Mammary epithelial cell (primary cell): ENCODE results near the gene TPST1.

Experiments
- CTCF ChIP-seq, 2 donors: IDR thresholded peaks in 1 of 2; conservative IDR thresholded peaks in 1 of 2; 2 replicates each; pipeline ENCODE4 v1.5.1; 2011 to 2012; ENCODE audit warnings: inconsistent platforms in 2 of 2, low read length in 2 of 2, mild to moderate bottlenecking in 2 of 2, control low read depth in 1 of 2, low read depth in 1 of 2; ENCODE audit not compliant: insufficient read depth in 1 of 2; ENCODE audit errors: extremely low read depth in 1 of 2
- EZH2 ChIP-seq: IDR thresholded peaks from 2 replicates; pipeline ENCODE4 v1.6.1; 2012; ENCODE audit warnings: low read length, inconsistent platforms, borderline replicate concordance

GRCh38 chr7:66238773-66239466 lies 33.8 kb downstream of the TPST1 start:
- no peak for TF ChIP-seq CTCF (conservative IDR thresholded peaks at IDR 0.05 in 1 of 2, IDR thresholded peaks at IDR 0.05 in 1 of 2; ENCODE audit: extremely low read depth in 1 of 2, insufficient read depth in 1 of 2, low read depth in 1 of 2, low read length in 2 of 2)
- no peak for TF ChIP-seq EZH2
